GM18526 (cell line): ENCODE measurements around the gene LGI4.

Experiments
- POLR2A ChIP-seq: IDR thresholded peaks from 3 replicates; pipeline ENCODE4 v1.6.1; 2011; ENCODE audit not compliant: insufficient read length; ENCODE audit errors: extremely low read depth

LGI4 gene

GRCh38 chr19:35094656-35095055 lies 40.2 kb downstream of the LGI4 start:
- no peak for TF ChIP-seq POLR2A

DNA sequence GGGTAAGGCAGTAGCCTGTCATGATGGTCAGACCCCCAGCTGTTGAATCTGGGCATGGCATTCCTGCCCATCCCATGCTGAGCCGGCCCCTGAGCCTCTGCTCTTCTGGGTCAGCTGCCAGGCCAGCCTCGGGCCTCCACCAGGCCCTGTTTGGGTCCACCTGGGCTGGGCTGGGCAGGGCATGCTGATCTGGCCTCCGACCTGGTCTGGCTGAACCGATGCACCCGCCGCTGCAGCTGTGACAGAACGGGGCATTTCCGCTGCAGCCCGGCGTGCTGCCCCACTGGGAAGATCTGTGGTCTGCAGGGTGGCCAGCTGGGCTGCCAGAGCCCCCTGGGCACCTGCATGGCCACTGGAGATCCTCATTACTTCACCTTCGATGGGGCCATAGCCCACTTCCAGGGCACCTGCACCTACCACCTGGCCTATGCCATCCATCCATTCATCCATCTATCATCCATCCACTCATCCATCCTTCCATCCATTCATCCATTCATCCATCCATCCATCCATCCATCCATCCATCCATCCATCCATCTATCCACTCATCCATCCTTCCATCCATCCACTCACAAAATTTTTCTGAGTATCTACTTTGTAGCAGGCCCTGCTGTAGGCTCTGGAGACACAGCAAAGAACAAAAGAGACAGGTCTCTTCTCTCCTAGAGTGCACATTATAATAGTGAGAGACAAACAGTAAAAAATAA lies 40.8 kb downstream of the LGI4 start:
- TF ChIP-seq POLR2A: no peak

GRCh38 chr19:35093430-35093829 lies 41.4 kb downstream of the LGI4 start:
- no peak for TF ChIP-seq POLR2A

DNA sequence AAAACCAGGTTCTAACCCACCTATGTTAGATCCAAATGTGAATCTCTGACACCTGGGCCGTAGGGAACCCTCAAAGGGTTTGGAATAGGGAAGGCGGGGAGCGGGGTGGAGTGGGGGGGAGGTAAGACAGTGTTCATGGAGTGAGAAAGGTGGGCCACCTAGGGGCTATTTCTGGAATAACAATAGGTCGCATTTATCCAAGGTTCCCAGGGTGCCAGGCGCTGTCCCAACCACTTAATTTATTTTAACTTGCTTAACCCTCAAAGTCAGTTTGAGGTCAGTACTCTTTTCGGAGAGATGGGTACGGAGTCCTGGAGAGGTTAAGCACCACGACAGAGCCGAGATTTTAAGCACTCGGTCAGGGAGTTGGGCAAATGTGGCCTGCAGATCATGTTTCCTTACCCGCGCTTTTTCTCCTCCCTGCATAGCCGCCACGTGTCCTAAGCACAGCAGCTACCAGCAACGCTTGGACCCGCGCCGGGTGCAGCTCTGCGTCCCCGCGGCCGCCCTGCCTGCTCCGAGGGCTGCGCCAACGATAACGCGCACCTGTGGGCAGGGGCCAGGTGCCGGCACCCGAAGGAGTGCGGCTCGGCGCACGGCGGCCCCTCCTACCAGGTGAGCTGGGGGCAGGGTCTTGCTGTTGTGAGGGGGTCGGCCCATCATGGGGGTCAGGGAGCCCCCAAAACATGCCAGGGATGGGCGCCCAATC lies 44.2 kb downstream of the LGI4 start:
- no peak for TF ChIP-seq POLR2A

DNA sequence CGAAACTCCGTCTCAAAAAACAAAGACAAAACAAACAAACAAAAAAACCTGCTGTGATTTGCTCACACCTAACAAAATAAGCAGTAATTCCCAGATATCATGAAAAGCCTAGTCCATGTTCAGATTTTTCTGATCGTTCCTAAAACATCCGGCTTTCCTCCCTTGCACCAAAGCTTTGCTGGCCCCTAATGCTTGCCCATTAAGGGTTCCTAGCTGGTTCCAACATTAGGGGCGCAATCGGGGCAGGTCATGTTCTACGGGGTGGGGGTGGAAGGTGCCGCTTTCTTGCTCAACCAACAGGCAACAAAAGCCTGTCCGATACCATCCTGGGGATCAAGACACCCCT lies 44.7 kb downstream of the LGI4 start:
- TF ChIP-seq POLR2A: no peak

- TF ChIP-seq POLR2A: no peak
Measured at GRCh38 chr19:35089554-35089953, 45.3 kb downstream of the LGI4 start.

DNA sequence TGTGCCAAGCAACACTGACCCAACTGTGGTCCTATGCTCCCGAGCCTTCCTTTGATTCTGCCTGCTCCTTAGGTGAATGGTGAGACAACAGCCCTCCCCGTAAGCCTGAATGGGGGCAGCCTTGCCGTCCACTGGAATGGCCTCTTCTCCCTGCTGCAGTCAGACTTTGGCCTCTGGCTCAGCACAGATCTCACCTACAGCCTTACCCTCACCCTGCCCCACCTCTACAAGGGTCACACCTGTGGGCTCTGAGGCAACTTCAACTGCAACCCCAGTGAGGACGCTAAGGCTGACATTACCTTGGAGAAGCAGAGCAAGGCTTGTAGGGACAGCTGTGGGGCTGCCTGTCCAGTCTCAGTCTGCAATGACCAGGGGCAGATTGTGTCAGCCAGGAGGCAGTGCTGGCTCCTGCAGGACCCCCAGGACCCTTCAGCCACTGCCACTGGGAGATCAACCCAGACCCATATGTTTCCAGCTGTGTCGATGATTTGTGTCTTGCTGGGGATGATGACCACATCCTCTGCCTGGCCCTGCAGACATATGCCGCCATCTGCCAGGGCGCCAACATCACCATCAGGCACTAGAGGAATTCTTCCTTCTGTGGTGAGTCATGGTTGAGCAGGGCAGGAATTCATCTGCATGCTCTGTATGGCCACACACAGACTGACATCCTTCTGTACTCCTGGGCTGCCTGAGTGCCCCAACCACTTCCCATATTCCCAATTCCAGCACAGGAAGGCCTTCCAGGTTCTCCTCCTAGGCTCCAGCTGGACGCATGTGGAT lies 46.5 kb downstream of the LGI4 start:
- no peak for TF ChIP-seq POLR2A

GRCh38 chr19:35087393-35087792 lies 47.5 kb downstream of the LGI4 start:
- TF ChIP-seq POLR2A: no peak

GRCh38 chr19:35086455-35086854 lies 48.4 kb downstream of the LGI4 start:
- no peak for TF ChIP-seq POLR2A

GRCh38 chr19:35085947-35086346 lies 48.9 kb downstream of the LGI4 start:
- TF ChIP-seq POLR2A: no peak

GRCh38 chr19:35084509-35084762 lies 50.4 kb downstream of the LGI4 start:
- TF ChIP-seq POLR2A: no peak

DNA sequence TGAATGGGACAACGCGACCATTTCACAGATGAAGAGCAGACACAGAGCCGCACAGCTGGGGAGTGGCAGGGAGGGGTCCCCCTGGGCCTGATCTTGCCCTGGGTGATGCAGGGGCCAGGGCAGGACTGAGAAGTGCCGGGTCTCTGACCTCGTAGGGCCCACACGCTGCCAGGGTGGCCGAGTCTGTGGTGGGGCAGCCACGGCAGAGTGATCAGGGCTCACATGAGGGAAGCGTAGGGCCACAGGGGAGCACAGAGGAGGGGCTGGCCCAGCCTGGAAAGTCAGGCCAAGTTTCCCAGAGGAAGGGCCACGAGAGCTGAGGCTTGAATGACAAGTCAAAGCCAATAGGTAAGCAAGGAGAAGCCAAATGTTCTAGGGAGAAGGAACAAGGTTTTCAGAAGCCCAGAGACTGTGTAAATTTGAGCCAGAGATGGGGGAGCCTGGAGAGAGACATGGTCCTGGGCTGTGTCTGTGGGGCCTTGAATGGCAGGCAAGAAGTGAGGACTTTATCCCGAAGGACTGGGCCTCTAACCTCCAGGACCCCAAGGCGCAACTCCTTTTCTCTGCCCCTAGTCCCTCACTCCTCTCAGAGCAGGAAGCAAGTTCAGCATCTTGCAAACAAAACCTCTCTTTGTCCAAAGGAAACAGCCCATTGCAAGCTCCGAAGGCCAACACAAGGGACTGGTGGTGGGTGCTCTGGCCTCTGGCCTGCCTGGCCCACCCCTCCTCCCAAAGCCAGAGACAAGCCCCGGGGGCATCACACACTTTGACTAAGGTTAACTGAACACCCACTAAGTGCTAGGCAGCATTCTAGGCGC lies 51.0 kb downstream of the LGI4 start:
- no peak for TF ChIP-seq POLR2A

- no peak for TF ChIP-seq POLR2A
Measured at GRCh38 chr19:35081201-35081600, 53.7 kb downstream of the LGI4 start.

DNA sequence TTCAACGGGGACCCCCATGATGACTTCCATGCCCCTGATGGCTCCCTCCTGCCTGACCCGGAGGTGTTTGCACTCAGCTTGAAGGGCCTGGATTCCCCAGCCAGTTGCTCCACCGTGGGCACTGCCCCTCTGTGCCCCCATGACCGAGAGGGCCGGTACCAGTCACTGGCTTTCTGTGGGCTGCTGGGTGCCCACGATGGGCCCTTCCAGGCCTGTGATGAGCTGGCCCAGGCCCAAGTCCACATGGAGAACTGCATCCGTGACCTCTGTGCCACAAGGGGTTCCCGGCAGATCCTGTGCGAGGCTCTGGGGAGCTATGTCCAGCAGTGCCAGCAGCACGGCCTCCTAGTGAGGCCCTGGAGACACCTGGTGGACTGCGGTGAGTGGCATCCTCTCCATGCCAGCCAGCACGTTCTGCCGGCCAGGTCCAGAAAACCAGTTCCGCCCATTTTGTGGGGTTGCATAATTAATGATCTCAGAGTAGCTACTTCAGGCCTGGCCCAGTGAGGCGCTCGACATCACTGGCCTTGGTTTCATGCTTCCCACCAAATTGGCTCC lies 54.2 kb downstream of the LGI4 start:
- no peak for TF ChIP-seq POLR2A

DNA sequence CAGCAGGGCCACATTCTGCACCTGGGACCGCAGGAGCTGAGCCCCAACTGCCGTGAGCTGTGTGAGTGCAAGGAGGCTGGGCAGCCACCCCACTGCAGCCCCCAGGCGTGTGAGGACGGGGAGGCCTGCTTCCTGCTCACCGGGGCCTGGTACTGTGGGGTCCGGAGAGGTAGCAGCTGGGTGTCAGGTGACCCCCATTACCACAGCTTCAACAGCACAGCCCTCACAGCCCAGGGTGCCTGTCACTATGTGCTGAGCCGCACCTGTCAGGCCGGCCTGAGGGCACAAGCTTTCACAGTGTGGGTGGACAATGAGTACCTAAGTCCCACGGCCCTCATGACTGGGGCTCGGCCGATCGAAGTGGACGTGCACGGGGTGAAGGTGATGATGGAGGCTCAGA lies 55.0 kb downstream of the LGI4 start:
- no peak for TF ChIP-seq POLR2A

GRCh38 chr19:35077411-35078223 lies 57.2 kb downstream of the LGI4 start:
- no peak for TF ChIP-seq POLR2A
